SH-SY5Y (cell line): ENCODE measurements around the gene LPCAT1.

ENCODE experiments used
- GATA2 ChIP-seq: IDR thresholded peaks from 2 replicates; pipeline ENCODE4 v1.6.1; 2011; ENCODE audit warnings: mild to moderate bottlenecking, low read depth, low read length
- GATA3 ChIP-seq: IDR thresholded peaks from 2 replicates; pipeline ENCODE4 v1.6.1; 2011; ENCODE audit warnings: low read depth, mild to moderate bottlenecking, low read length, moderate library complexity

LPCAT1 gene, protein sequence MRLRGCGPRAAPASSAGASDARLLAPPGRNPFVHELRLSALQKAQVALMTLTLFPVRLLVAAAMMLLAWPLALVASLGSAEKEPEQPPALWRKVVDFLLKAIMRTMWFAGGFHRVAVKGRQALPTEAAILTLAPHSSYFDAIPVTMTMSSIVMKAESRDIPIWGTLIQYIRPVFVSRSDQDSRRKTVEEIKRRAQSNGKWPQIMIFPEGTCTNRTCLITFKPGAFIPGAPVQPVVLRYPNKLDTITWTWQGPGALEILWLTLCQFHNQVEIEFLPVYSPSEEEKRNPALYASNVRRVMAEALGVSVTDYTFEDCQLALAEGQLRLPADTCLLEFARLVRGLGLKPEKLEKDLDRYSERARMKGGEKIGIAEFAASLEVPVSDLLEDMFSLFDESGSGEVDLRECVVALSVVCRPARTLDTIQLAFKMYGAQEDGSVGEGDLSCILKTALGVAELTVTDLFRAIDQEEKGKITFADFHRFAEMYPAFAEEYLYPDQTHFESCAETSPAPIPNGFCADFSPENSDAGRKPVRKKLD

DNA sequence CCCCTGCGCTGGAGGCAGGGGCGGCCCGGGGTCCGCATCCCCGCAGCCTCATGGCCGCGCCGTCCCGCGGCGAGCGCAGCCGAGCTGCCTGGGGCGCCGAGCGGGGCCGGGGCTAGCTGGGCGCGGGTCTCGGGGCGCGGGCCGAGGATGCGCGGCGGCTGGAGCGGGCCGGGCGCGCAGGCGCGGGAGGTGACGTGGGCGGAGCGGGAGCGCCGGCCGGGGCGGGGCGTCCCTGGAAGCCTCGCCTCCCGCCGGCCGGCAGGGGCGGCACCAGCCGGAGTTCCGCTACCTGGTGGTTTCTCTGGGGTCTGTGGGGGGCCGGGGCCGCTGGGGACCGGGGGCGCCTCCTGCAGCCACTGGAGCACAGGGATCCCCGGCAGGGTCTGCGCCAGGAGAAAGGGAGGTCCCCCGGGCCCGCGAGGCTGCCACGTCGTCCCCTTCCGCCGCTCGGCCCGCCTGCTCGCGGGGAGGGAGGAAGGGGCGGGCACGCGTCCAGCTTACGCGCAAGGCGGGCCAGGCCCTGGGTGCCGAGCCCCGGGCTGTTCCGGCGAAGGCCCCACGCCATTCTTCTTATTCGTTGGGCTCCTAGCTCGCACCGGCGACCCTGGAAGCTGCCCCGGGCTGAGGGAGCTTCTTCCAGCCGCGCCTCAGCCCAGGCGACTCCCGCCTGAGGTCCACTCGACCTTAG lies at the start of gene LPCAT1:
Gene LPCAT1 (minus strand): TSS at position 168 of the 688 bp plus-strand sequence. CDS start 116 bp downstream, at position 52.
- no peak for TF ChIP-seq GATA3
- no peak for TF ChIP-seq GATA2

DNA sequence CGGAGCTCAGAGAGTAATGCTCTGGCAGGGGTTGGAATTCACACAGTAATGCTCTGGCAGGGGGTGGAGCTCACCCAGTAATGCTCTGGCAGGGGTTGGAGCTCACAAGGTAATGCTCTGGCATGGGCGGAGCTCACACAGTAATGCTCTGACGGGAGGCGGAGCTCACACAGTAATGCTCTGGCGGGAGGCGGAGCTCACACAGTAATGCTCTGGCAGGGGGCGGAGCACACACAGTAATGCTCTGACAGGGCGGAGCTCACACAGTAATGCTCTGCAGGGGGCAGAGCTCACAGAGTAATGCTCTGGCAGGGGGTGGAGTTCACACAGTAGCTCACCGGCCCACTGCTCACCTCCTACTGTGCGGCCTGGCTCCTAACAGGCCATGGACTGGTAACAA lies 47.2 kb upstream of the LPCAT1 start:
- TF ChIP-seq GATA3, result no peak
- no peak for TF ChIP-seq GATA2

DNA sequence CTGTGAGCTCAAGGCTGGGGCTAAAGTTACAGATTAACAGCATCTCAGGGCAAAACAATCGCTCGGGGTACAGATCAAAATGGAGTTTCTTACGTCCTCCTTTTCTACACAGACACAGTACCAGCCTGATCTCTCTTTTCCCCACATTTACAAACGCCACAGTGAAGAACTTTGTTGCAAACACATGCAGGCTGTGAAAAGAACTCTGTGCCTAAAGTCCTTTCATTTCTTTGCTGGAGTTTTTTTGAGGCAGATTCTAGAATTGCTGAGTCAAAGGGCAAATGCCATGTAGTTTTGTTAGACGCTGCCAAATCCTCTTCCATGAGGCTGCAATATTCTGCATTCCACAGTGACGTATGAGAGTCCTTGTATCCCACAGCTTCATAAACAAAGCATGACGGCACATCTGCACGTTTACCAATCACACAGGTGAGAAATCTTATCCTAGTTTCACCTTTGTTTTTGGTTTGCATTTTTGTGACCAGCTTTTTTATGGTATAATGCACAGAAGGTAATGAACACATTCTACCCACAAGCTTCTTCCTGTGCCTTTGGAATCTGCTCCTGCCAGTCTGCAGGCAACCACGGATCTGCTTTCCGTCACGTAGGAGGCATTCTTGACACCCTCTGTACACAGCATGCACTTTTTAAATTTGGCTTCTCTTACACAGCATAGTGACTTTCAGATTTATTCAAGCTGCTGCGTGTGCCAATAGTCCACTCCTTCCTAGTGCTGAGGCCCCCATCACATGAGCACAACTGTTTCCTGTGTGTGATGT lies 44.6 kb upstream of the LPCAT1 start:
- TF ChIP-seq GATA2 (no peak), GATA3 (no peak)

DNA sequence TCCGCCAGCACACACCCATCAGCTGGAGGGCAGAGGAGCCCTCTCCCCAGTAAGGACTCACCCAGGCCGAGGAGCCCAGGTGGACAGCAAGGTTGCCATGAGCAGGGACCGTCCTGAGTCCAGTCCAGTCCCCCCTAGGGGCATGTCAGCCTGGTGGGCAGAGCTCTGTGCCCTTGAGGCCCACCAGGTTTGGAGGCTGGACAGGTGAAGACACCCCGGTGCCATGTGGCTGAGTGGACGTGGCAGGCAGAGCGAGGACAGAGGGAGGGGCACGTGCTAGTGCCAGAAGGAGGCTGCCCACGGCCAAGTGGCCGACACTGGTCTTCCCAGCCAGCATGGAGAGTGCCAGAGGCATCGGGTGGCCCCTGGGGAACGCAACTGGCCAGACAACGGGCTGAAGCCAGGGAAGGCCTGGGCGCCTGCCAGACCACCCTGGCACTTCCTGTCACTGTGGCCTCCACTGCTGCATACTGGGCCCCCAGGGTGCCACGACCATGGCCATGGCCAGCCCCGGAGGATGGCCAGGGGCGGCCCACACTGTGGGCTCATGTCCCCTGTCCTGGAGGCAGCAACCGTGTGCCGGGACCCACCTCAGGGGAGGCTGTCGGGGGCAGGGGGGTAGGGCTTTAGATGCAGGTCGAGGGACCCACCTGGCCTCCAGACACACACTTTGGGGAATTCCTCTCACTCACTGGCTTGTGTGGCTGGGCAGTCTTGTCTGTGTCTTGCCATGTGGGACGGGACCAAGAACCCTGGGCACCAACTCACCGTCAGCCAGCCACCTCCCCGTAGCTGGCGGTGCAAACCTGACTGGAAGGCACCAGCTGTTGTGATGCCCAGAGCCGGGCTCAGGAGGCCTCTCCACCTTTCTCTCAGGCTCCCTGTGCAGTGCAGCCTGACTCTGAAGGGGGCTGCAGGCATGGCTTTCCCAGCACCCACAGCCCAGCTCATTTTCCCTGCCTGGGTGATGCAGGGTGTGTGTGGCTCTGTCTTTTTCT lies 42.3 kb upstream of the LPCAT1 start:
- TF ChIP-seq GATA2 (no peak), GATA3 (no peak)

DNA sequence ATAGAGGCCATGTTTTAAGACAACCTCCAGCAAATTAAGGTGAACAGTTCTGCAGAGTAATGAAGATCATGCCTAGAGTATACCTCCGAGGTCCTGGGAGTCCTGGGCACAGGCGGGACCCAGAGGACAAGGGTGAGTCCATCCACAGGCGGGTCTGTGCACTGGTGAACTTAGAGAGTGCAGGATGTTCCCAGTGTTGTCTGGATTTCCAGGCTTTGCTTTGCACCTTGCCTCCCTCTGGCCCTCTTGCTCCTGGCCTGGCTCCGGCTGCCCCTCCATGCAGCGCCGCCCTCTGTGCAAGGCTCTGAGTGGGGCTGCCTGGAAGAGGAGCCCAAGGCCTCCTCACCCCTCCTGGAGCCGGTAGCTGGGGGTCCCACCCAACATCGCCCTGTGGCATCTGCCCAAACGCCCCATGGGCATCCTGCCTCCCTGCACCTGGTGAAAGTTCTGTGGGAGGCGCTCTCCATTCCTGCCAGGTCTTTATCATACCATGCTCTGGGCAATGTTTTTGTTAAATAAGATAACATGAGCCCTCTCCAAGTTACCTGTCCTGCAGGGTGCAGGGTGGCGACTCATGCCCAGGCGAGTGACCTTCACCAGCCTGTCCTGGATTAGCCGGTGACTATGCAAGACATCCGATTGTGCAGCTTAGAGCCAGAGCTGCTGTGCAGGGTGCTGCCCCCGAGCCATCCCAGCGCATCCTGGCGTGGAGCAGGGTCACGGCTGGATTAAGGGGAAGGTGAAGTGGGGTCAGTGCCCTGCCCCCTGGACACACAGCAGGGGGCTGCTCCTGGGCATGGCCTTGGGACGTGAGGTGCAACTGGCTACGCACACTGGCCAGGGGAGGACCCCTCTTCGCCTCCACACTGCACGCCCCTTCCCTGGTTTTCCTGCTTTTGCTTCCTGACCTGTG lies 41.3 kb upstream of the LPCAT1 start:
- TF ChIP-seq GATA3, result no peak
- no peak for TF ChIP-seq GATA2

DNA sequence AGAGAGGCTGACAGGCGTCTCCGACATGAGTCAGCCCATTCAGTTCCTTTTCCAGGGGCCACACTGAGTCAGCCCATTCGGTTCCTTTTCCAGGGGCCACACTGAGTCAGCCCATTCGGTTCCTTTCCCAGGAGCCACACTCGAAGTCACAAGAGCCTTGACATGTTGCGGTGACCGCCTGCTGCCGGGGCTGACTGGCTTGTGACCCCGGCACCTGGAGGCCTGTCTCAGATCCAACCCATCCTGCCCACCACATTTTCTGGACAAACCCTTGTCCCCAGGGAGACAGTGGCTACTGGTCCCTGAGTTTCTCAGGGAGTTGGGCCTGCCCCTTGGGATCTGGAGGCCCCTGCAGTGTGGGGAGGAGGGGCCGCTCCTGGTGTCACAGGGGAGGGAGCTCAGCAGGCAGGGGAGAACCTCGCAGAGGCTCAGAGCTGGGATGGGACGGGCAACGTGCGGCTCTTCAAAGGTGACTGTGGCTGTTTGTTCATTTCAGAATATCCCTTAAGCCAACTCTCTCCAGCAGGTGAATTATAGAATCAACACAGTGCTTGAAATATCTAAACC lies 40.5 kb upstream of the LPCAT1 start:
- TF ChIP-seq GATA2 (no peak), GATA3 (no peak)

DNA sequence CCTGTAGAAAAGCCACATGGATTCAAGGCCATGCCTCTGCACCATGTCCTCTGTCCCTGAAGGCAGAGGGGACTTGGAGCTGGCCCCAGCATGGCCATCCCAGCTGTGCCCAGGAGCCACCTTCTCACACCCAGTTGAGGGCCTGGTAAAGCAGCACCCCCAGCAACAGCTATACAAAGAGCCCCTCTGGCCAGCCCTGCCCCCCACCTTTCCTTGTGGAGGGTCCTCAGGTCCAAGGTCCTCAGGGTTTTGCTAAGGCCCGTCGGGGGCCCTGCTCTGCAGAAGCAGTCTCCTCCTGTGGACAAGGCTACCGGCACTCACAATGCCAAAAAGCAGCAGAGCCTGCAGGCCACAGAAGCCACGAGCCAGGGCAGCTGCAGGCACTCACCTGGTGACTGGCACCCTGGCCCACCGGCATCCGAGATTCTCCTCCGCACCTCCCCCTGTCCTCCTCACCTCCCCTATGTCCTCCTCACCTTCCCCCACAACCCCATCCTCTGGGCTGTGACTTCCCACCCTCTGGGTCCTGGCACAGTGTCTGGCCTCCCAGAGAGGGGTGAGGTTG lies 39.9 kb upstream of the LPCAT1 start:
- TF ChIP-seq GATA2, result no peak
- TF ChIP-seq GATA3, result no peak

DNA sequence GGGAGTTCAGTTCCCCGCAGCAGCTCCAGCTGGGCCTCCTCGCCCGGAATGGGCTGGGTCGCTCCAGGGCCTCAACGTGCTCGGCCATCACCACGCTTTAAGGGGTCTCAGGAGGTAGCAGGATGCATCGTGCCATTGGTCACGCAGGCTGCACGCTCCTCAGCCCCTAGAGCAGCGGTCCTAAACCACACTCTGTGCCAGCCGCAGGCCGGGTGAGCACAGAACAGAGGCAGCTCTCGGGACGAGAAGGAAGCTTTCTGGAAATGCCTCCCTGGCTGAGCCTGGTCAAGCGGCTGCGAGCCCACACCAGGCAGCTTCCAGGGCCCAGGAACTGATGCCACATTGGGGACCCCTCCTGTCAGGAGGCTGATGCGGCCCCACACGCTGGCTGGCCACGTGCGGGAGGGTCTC lies 39.3 kb upstream of the LPCAT1 start:
- TF ChIP-seq GATA2, result no peak
- TF ChIP-seq GATA3, result no peak

DNA sequence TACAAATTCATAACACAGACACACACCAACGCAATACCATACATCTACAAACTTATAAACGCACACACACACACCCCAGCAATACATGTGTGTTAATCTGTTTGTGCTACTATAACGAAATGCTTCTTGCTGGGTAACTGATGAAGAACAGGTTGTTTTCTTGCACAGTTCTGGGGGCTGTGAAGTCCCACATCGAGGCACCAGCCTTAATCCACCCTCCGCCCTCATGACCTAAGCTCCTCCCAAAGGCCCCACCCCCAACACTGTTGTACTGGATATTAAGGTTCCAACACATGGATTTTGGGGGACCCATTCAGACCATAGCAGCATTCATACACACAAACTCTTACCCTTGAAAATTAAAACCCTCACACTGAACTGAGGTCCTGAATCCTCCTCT lies 38.8 kb upstream of the LPCAT1 start:
- TF ChIP-seq GATA2 (no peak), GATA3 (no peak)

DNA sequence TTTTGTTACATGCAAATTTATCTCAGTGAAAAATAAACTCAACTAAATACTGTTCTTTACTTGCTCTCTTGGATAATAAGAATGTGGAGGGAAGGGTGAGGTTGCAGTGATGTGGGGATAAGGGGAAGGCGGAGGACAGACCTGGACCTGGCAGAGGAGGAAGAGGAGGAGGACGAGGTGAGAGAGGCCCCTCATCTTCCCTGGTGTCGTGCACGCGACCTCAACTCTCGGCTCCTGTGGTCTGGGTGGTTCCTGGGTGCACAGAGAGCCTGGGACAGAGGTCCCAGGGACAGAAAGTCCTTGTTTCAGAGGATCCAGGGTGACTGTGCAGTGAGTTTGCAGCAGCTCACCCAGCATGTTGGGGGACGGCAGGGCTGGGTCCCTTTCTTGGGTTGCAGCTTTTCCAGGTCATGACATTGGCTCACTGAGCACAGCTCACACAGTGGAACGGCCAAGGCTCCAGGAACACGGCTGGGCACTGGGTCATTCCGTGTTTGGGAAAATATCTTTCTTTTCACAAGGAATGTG lies 37.7 kb upstream of the LPCAT1 start:
- TF ChIP-seq GATA2, result no peak
- TF ChIP-seq GATA3, result no peak

DNA sequence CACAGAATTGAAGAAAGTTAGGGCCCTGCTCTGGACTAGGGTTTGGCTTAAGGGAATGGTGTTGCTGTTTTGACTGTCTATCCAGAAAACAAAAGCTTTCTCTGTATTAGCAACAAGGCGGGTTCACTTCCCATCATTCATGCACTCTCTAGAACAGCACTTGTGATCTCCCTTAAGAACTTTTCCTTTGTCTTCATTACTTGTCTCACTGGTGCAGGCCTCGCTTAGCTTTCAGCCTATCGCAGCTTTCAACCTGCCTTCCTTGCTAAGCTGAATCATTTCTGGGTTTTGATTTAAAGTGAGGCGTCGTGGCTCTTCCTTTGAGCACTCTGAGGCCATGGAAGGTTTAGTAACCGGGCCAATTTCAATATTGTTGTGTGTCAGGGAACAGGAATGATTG lies 35.2 kb upstream of the LPCAT1 start:
- TF ChIP-seq GATA2, result no peak
- no peak for TF ChIP-seq GATA3
